WTC11 (cell line): ENCODE data around the gene ARHGAP19. TPM values are rescaled to one million over a fixed set of nuclear protein-coding genes. Genes with fewer than 3 reads are reported as not detected.

ENCODE experiments used
- ATF1 ChIP-seq: sonication (generic); formaldehyde crosslinking; IDR thresholded peaks from 2 replicates; pipeline ENCODE4 v1.8.1; 2023; ENCODE audit warnings: mild to moderate bottlenecking, moderate library complexity, missing genetic modification reagents
- CREM ChIP-seq: sonication (generic); formaldehyde crosslinking; IDR thresholded peaks from 2 replicates; pipeline ENCODE4 v1.8.1; 2022; ENCODE audit warnings: mild to moderate bottlenecking, missing genetic modification reagents, moderate library complexity
- EMX1 ChIP-seq: fragments of 250-450 bp; sonication (Bioruptor Pico); IDR thresholded peaks from 2 replicates; pipeline ENCODE4 v1.8.0; 2021; ENCODE audit warnings: mild to moderate bottlenecking
- ETV6 ChIP-seq: sonication (generic); formaldehyde crosslinking; IDR thresholded peaks from 2 replicates; pipeline ENCODE4 v1.8.1; 2022; ENCODE audit warnings: mild to moderate bottlenecking, missing genetic modification reagents
- FOXK1 ChIP-seq: sonication (generic); formaldehyde crosslinking; IDR thresholded peaks from 2 replicates; pipeline ENCODE4 v1.8.0; 2022; ENCODE audit warnings: mild to moderate bottlenecking, moderate library complexity, missing genetic modification reagents
- GRHL2 ChIP-seq: fragments of 250-450 bp; sonication (Bioruptor Pico); IDR thresholded peaks from 2 replicates; pipeline ENCODE4 v1.8.0; 2022; ENCODE audit warnings: mild to moderate bottlenecking, moderate library complexity; ENCODE audit not compliant: insufficient replicate concordance, severe bottlenecking
- JUN ChIP-seq: sonication (generic); formaldehyde crosslinking; IDR thresholded peaks from 2 replicates; pipeline ENCODE4 v1.8.0; 2023; ENCODE audit warnings: mild to moderate bottlenecking, missing genetic modification reagents
- MYBL2 ChIP-seq: sonication (generic); formaldehyde crosslinking; IDR thresholded peaks from 2 replicates; pipeline ENCODE4 v1.8.1; 2023; ENCODE audit warnings: mild to moderate bottlenecking, moderate library complexity, missing genetic modification reagents
- NFYB ChIP-seq: sonication (generic); formaldehyde crosslinking; conservative IDR thresholded peaks from 2 replicates; pipeline ENCODE4 v1.8.0; 2022; ENCODE audit warnings: low read depth, missing genetic modification reagents
- NR3C1 ChIP-seq: sonication (generic); formaldehyde crosslinking; conservative IDR thresholded peaks from 2 replicates; pipeline ENCODE4 v1.8.1; 2023; ENCODE audit warnings: low read depth, mild to moderate bottlenecking, missing genetic modification reagents
- OVOL2 ChIP-seq: fragments of 250-450 bp; sonication (Bioruptor Pico); IDR thresholded peaks from 2 replicates; pipeline ENCODE4 v1.9.0; 2021; ENCODE audit warnings: mild to moderate bottlenecking, borderline replicate concordance
- PRRX2 ChIP-seq: fragments of 250-450 bp; sonication (Bioruptor Pico); IDR thresholded peaks from 2 replicates; pipeline ENCODE4 v1.8.0; 2021; ENCODE audit warnings: mild to moderate bottlenecking
- RORB ChIP-seq: fragments of 250-450 bp; sonication (Bioruptor Pico); IDR thresholded peaks from 2 replicates; pipeline ENCODE4 v1.9.0; 2021; ENCODE audit warnings: mild to moderate bottlenecking
- SMAD3 ChIP-seq: sonication (generic); formaldehyde crosslinking; IDR thresholded peaks from 2 replicates; pipeline ENCODE4 v1.8.0; 2022; ENCODE audit warnings: missing genetic modification reagents, mild to moderate bottlenecking, borderline replicate concordance
- ZBTB21 ChIP-seq: sonication (generic); formaldehyde crosslinking; IDR thresholded peaks from 2 replicates; pipeline ENCODE4 v1.8.1; 2023; ENCODE audit warnings: mild to moderate bottlenecking, missing genetic modification reagents, borderline replicate concordance
- ZNF219 ChIP-seq: sonication (generic); formaldehyde crosslinking; IDR thresholded peaks from 2 replicates; pipeline ENCODE4 v1.8.0; 2023; ENCODE audit warnings: missing genetic modification reagents, mild to moderate bottlenecking, borderline replicate concordance
- ZNF232 ChIP-seq: sonication (generic); formaldehyde crosslinking; IDR thresholded peaks from 2 replicates; pipeline ENCODE4 v1.8.0; 2022; ENCODE audit warnings: mild to moderate bottlenecking, missing genetic modification reagents
- ZNF416 ChIP-seq: fragments of 250-450 bp; sonication (Bioruptor Pico); IDR thresholded peaks from 2 replicates; pipeline ENCODE4 v1.9.0; 2021; ENCODE audit warnings: mild to moderate bottlenecking, inconsistent platforms
- ZNF423 ChIP-seq: fragments of 250-450 bp; sonication (Bioruptor Pico); IDR thresholded peaks from 2 replicates; pipeline ENCODE4 v2.1.2; 2022; ENCODE audit warnings: mild to moderate bottlenecking, moderate library complexity
- total RNA-seq: library from RNA; stranded (reverse); gene quantifications from 3 replicates; pipeline ENCODE4 v1.2.3, GENCODE V29; 2021
- TF ChIP-seq, protein P1 (sequence below): sonication (generic); formaldehyde crosslinking; IDR thresholded peaks from 2 replicates; pipeline ENCODE4 v1.8.1; 2023; ENCODE audit warnings: mild to moderate bottlenecking, moderate library complexity, missing genetic modification reagents
- TF ChIP-seq, protein P2 (sequence below): sonication (generic); formaldehyde crosslinking; IDR thresholded peaks from 2 replicates; pipeline ENCODE4 v1.8.1; 2022; ENCODE audit warnings: low read depth, missing genetic modification reagents, borderline replicate concordance
- TF ChIP-seq, protein P3 (sequence below): sonication (generic); formaldehyde crosslinking; IDR thresholded peaks from 2 replicates; pipeline ENCODE4 v1.8.1; 2022; ENCODE audit warnings: mild to moderate bottlenecking, missing genetic modification reagents, moderate library complexity, borderline replicate concordance
- TF ChIP-seq, protein P4 (sequence below): sonication (generic); formaldehyde crosslinking; IDR thresholded peaks from 2 replicates; pipeline ENCODE4 v1.8.0; 2022; ENCODE audit warnings: missing genetic modification reagents
- TF ChIP-seq, protein P5 (sequence below): fragments of 200-600 bp; IDR thresholded peaks from 2 replicates; pipeline ENCODE4 v1.8.0; 2022; ENCODE audit warnings: antibody characterized with exemption
- TF ChIP-seq, protein P6 (sequence below): sonication (generic); formaldehyde crosslinking; IDR thresholded peaks from 2 replicates; pipeline ENCODE4 v1.8.0; 2022; ENCODE audit warnings: mild to moderate bottlenecking, missing genetic modification reagents
- TF ChIP-seq, protein P7 (sequence below): sonication (generic); formaldehyde crosslinking; conservative IDR thresholded peaks from 2 replicates; pipeline ENCODE4 v1.8.1; 2022; ENCODE audit warnings: mild to moderate bottlenecking, missing genetic modification reagents

Gene ARHGAP19
- total RNA-seq, 1 experiment from 2014 or later = 42.2 TPM

DNA sequence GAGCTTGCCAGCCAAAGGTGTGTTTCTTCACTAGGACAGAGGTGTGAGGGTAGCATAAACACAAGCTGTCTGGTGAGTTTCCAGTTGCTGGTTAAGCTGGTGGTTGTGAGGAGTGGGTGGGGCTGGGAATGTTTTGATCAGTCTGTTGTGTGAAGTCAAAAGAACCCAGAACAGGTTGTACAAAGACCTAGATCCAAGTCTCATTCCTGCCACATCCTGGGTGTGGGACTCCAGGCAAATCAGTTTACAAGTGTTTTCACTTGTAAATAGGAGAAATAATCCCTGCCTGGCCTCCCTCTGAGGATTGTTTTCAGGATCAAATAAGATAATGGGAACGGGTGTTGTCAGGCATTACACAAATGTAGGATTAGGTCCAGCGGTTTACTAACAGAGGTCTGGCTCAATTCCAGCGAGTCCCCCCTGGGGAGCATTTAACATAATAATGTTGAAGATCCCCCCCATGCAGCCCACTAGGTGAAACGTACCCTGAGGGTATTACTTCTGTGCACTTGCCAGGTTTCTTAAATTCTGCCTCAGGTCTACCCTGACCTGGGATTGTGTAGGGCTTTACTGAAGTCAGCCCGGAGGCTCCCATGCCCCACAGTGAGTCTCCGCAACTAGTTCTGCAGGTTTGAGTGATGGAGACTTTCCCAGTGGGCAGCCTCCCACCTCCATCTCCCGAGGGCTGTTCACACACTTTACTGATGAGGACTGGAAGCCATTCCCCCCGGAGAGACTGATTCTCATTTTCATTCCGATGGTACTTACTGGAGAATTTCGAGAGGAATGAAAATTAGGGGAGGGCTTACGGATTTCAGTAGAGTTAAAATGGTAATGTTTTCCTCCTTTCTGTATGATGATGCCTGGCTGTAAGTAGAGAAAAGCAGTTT is 44.8 kb upstream of the ARHGAP19 start (continued):
- TF ChIP-seq PRRX2 (no peak), ETV6 (0 out of 2 replicates have a peak, but pooled peaks have one; percentile 46), ATF1 (no peak), JUN (no peak), MYBL2 (CRISPR knock-in tag) (no peak), EMX1 (CRISPR knock-in tag) (no peak), SMAD3 (CRISPR knock-in tag) (0 out of 2 replicates have a peak, but pooled peaks have one; percentile 30), ZNF219 (CRISPR knock-in tag) (no peak), RORB (no peak), CREM (CRISPR knock-in tag) (peak; percentile 6; the same call in 1 of the 2 replicates), ZNF416 (CRISPR knock-in tag) (no peak), ZNF423 (CRISPR knock-in tag) (peak; percentile 82), ZNF232 (CRISPR knock-in tag) (no peak), NFYB (CRISPR knock-in tag) (no peak), FOXK1 (peak; percentile 72), OVOL2 (no peak), NR3C1 (CRISPR knock-in tag) (no peak), ZBTB21 (CRISPR knock-in tag) (no peak), GRHL2 (CRISPR knock-in tag) (no peak)
- TF ChIP-seq, protein P1, sequence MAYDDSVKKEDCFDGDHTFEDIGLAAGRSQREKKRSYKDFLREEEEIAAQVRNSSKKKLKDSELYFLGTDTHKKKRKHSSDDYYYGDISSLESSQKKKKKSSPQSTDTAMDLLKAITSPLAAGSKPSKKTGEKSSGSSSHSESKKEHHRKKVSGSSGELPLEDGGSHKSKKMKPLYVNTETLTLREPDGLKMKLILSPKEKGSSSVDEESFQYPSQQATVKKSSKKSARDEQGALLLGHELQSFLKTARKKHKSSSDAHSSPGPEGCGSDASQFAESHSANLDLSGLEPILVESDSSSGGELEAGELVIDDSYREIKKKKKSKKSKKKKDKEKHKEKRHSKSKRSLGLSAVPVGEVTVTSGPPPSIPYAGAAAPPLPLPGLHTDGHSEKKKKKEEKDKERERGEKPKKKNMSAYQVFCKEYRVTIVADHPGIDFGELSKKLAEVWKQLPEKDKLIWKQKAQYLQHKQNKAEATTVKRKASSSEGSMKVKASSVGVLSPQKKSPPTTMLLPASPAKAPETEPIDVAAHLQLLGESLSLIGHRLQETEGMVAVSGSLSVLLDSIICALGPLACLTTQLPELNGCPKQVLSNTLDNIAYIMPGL (CRISPR knock-in tag) = no peak
- TF ChIP-seq, protein P2, sequence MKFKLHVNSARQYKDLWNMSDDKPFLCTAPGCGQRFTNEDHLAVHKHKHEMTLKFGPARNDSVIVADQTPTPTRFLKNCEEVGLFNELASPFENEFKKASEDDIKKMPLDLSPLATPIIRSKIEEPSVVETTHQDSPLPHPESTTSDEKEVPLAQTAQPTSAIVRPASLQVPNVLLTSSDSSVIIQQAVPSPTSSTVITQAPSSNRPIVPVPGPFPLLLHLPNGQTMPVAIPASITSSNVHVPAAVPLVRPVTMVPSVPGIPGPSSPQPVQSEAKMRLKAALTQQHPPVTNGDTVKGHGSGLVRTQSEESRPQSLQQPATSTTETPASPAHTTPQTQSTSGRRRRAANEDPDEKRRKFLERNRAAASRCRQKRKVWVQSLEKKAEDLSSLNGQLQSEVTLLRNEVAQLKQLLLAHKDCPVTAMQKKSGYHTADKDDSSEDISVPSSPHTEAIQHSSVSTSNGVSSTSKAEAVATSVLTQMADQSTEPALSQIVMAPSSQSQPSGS = no peak
- TF ChIP-seq, protein P3, sequence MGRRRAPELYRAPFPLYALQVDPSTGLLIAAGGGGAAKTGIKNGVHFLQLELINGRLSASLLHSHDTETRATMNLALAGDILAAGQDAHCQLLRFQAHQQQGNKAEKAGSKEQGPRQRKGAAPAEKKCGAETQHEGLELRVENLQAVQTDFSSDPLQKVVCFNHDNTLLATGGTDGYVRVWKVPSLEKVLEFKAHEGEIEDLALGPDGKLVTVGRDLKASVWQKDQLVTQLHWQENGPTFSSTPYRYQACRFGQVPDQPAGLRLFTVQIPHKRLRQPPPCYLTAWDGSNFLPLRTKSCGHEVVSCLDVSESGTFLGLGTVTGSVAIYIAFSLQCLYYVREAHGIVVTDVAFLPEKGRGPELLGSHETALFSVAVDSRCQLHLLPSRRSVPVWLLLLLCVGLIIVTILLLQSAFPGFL = no peak
- TF ChIP-seq, protein P4, sequence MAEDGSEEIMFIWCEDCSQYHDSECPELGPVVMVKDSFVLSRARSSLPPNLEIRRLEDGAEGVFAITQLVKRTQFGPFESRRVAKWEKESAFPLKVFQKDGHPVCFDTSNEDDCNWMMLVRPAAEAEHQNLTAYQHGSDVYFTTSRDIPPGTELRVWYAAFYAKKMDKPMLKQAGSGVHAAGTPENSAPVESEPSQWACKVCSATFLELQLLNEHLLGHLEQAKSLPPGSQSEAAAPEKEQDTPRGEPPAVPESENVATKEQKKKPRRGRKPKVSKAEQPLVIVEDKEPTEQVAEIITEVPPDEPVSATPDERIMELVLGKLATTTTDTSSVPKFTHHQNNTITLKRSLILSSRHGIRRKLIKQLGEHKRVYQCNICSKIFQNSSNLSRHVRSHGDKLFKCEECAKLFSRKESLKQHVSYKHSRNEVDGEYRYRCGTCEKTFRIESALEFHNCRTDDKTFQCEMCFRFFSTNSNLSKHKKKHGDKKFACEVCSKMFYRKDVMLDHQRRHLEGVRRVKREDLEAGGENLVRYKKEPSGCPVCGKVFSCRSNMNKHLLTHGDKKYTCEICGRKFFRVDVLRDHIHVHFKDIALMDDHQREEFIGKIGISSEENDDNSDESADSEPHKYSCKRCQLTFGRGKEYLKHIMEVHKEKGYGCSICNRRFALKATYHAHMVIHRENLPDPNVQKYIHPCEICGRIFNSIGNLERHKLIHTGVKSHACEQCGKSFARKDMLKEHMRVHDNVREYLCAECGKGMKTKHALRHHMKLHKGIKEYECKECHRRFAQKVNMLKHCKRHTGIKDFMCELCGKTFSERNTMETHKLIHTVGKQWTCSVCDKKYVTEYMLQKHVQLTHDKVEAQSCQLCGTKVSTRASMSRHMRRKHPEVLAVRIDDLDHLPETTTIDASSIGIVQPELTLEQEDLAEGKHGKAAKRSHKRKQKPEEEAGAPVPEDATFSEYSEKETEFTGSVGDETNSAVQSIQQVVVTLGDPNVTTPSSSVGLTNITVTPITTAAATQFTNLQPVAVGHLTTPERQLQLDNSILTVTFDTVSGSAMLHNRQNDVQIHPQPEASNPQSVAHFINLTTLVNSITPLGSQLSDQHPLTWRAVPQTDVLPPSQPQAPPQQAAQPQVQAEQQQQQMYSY = no peak
- TF ChIP-seq, protein P5, sequence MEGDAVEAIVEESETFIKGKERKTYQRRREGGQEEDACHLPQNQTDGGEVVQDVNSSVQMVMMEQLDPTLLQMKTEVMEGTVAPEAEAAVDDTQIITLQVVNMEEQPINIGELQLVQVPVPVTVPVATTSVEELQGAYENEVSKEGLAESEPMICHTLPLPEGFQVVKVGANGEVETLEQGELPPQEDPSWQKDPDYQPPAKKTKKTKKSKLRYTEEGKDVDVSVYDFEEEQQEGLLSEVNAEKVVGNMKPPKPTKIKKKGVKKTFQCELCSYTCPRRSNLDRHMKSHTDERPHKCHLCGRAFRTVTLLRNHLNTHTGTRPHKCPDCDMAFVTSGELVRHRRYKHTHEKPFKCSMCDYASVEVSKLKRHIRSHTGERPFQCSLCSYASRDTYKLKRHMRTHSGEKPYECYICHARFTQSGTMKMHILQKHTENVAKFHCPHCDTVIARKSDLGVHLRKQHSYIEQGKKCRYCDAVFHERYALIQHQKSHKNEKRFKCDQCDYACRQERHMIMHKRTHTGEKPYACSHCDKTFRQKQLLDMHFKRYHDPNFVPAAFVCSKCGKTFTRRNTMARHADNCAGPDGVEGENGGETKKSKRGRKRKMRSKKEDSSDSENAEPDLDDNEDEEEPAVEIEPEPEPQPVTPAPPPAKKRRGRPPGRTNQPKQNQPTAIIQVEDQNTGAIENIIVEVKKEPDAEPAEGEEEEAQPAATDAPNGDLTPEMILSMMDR = no peak
- TF ChIP-seq, protein P6, sequence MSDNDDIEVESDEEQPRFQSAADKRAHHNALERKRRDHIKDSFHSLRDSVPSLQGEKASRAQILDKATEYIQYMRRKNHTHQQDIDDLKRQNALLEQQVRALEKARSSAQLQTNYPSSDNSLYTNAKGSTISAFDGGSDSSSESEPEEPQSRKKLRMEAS (CRISPR knock-in tag) = no peak
- TF ChIP-seq, protein P7, sequence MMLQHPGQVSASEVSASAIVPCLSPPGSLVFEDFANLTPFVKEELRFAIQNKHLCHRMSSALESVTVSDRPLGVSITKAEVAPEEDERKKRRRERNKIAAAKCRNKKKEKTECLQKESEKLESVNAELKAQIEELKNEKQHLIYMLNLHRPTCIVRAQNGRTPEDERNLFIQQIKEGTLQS (CRISPR knock-in tag) = no peak
